ENCODE measurements around the gene ABHD6. TPM values are rescaled to one million over a fixed set of nuclear protein-coding genes. Genes with fewer than 3 reads are reported as not detected.

The ABHD6 gene
- total RNA-seq, 1 experiment from 2014 or later, result 2.2 TPM

GRCh38 chr3:58237941-58238681 lies 519 bp downstream of the ABHD6 start:
- Histone ChIP-seq H4K8ac (replicated peaks; ENCODE audit: insufficient read length, low read depth, low read length) (no peak overlapping the region), H2BK120ac (ENCODE audit: low read depth, low read length, poor library complexity, severe bottlenecking) (no peak overlapping the region), H4K20me1 (ENCODE audit: control insufficient read depth, insufficient read depth, insufficient read length) (no peaks in the 10 kb centered on the region), H3K23ac (ENCODE audit: insufficient read length, low read depth, low read length) (no peak overlapping the region), H2BK5ac (ENCODE audit: insufficient read length, low read length) (no peak overlapping the region), H3K18ac (ENCODE audit: insufficient read length, low read depth, low read length) (no peak overlapping the region), H3K79me1 (ENCODE audit: insufficient read depth, low read depth, low read length, poor library complexity, severe bottlenecking) (no peaks in the 10 kb centered on the region), H3K14ac (ENCODE audit: insufficient read depth, low read length) (0 out of 2 replicates have a peak overlapping the region, but pooled peaks have one; percentile 6), H2BK15ac (ENCODE audit: low read depth, low read length) (no peak overlapping the region), H4K5ac (ENCODE audit: insufficient read length, low read depth, low read length) (no peak overlapping the region), H3K4me2 (ENCODE audit: insufficient read depth, insufficient read length, low read length) (peak overlapping the region; percentile 88), H3K23me2 (ENCODE audit: insufficient read length, low read depth, low read length, poor library complexity, severe bottlenecking) (peaks cover 19% of the 10 kb centered on the region), H4K91ac (ENCODE audit: insufficient read length, low read depth, low read length) (no peak overlapping the region), H2AFZ (ENCODE audit: low read length) (no peak overlapping the region), H3K27me3 (ENCODE audit: insufficient read depth, low read length) (peaks cover 11% of the 10 kb centered on the region; the same call in 1 of the 2 replicates), H3K4me1 (ENCODE audit: insufficient read depth, low read length) (no peaks in the 10 kb centered on the region), H3K56ac (ENCODE audit: insufficient read length, low read depth, low read length) (no peak overlapping the region), H3K4ac (ENCODE audit: low read depth, low read length) (no peak overlapping the region), H2BK12ac (ENCODE audit: insufficient read length, low read depth, low read length) (no peak overlapping the region), H3K9ac (ENCODE audit: extremely low read depth, insufficient read length, low read length) (no peak overlapping the region), H3K9me3 (ENCODE audit: control insufficient read depth, low read depth, low read length) (no peaks in the 10 kb centered on the region), H3T11ph (ENCODE audit: low read length) (no peak overlapping the region), H3K27ac (ENCODE audit: insufficient read length, low read depth, low read length) (no peak overlapping the region), H2BK20ac (ENCODE audit: low read depth, low read length, poor library complexity, severe bottlenecking) (no peak overlapping the region), H3K79me2 (ENCODE audit: insufficient read depth, low read length) (no peaks in the 10 kb centered on the region), H2AK5ac (ENCODE audit: insufficient read length, low read length) (no peak overlapping the region)
- Mint-ChIP-seq H3K27ac (no peak overlapping the region), H3K27me3 (ENCODE audit: low read depth) (peaks cover 80% of the 10 kb centered on the region), H3K36me3 (ENCODE audit: insufficient read depth in 1 of 3, low read depth in 3 of 3) (no peaks in the 10 kb centered on the region), H3K9me3 (no peaks in the 10 kb centered on the region), H3K4me3 (peak overlapping the region; percentile 82 to 93), H3K4me1 (peaks cover 8 to 11% of the 10 kb centered on the region in 2 experiments)
- WGBS (ENCODE audit: extremely low coverage, insufficient read length, low lambda C conversion rate), result no CpG with 5 or more reads among the region's 53 CpGs
- no peak for TF ChIP-seq CTCF (conservative IDR thresholded peaks at IDR 0.05)
- DNase-seq, result peak; percentile 47

All from H9 (cell line).